ENCODE results near the gene GRK5.

DNA sequence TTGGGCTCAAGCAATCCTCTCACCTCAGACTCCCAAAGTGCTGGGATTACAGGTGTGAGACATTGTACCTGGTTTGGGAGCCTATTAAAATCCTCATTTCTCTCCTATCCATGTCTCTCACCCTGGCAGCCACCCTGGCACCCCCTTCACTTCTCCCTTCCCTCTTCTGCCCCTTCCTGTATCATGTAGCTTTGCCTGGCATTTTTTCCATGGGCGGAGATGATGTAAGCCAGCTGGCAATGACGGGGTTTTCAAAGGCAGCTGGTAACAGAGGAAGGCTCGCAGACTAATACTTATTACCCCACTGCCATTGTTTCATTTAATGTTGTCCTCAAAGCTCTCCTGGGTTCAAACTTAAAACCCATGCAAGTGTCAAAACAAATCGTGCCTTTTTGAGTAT, 273.3 kb downstream of the GRK5 start:
- TF ChIP-seq SP1 (IDR thresholded peaks at IDR 0.05) (no peak), BHLHE40 (IDR thresholded peaks at IDR 0.05; ENCODE audit: borderline replicate concordance) (no peak), ARNT (IDR thresholded peaks at IDR 0.05) (no peak), FOXM1 (IDR thresholded peaks at IDR 0.05; ENCODE audit: borderline replicate concordance) (no peak), SUZ12 (IDR thresholded peaks at IDR 0.05) (no peak), L3MBTL2 (conservative IDR thresholded peaks at IDR 0.05) (no peak), ZNF384 (IDR thresholded peaks at IDR 0.05) (no peak), HDGF (IDR thresholded peaks at IDR 0.05; ENCODE audit: borderline replicate concordance) (no peak), FOXK2 (IDR thresholded peaks at IDR 0.05) (no peak), CTBP1 (IDR thresholded peaks at IDR 0.05; ENCODE audit: borderline replicate concordance) (no peak), TARDBP (IDR thresholded peaks at IDR 0.05) (no peak), PKNOX1 (IDR thresholded peaks at IDR 0.05) (no peak), NFRKB (IDR thresholded peaks at IDR 0.05) (no peak)

Data from HEK293T (cell line).